Liver (tissue), 9 donors: Measurements from ENCODE around the gene ARHGAP32. TPM values are rescaled to one million over a fixed set of nuclear protein-coding genes. Genes with fewer than 3 reads are reported as not detected.

Experiments
- DNase-seq: peaks from one replicate; pipeline ENCODE4 v3.0.0-alpha.2; 2017; ENCODE audit warnings: low spot score
- H3K27ac ChIP-seq, 2 donors: one replicate each; pipeline ENCODE4 v1.7.0; 2013; ENCODE audit warnings: inconsistent platforms in 2 of 2, low read length in 2 of 2, control low read depth in 1 of 2, low read depth in 1 of 2, mild to moderate bottlenecking in 1 of 2
- H3K27me3 ChIP-seq, 4 donors: one replicate each; pipeline versions ENCODE4 v1.6.1 to v1.7.0; 2013; ENCODE audit warnings: low read length in 3 of 4, inconsistent platforms in 1 of 4, mild to moderate bottlenecking in 1 of 4, moderate library complexity in 1 of 4; ENCODE audit not compliant: control insufficient read depth in 4 of 4, insufficient read depth in 4 of 4
- H3K36me3 ChIP-seq, 4 donors: one replicate each; pipeline versions ENCODE4 v1.6.1 to v1.7.0; 2013; ENCODE audit warnings: low read length in 3 of 4, mild to moderate bottlenecking in 3 of 4, low read depth in 1 of 4, moderate library complexity in 1 of 4; ENCODE audit not compliant: control insufficient read depth in 4 of 4, insufficient read depth in 3 of 4
- H3K4me1 ChIP-seq, 4 donors: one replicate each; pipeline versions ENCODE4 v1.6.1 to v1.7.0; 2013; ENCODE audit warnings: low read length in 3 of 4, mild to moderate bottlenecking in 3 of 4, moderate library complexity in 1 of 4; ENCODE audit not compliant: control insufficient read depth in 4 of 4, insufficient read depth in 4 of 4
- H3K4me3 ChIP-seq, 3 donors: one replicate each; pipeline versions ENCODE4 v1.6.1 to v1.7.0; 2013; ENCODE audit warnings: low read length in 3 of 3, control low read depth in 1 of 3, low read depth in 1 of 3, mild to moderate bottlenecking in 1 of 3
- H3K9ac ChIP-seq, 2 donors: one replicate each; pipeline ENCODE4 v1.7.0; 2013; ENCODE audit warnings: low read length in 2 of 2, mild to moderate bottlenecking in 2 of 2, moderate library complexity in 2 of 2, control low read depth in 1 of 2, low read depth in 1 of 2
- H3K9me3 ChIP-seq, 4 donors: one replicate each; pipeline versions ENCODE4 v1.6.1 to v1.7.0; 2013; ENCODE audit warnings: low read length in 3 of 4; ENCODE audit not compliant: control insufficient read depth in 4 of 4
- CTCF ChIP-seq: fragments of 150-350 bp; IDR thresholded peaks from 2 replicates; pipeline ENCODE4 v1.5.1; 2017; ENCODE audit warnings: improper control_type of control experiment, low read depth, low read length; ENCODE audit not compliant: missing input control
- GABPA ChIP-seq, 2 donors: IDR thresholded peaks in 1 of 2; conservative IDR thresholded peaks in 1 of 2; 2 replicates each; pipeline ENCODE4 v1.6.1; 2016; ENCODE audit warnings: antibody characterized with exemption in 2 of 2, mild to moderate bottlenecking in 1 of 2, moderate library complexity in 1 of 2
- HNF4A ChIP-seq, 2 donors: conservative IDR thresholded peaks; 2 replicates each; pipeline ENCODE4 v1.6.1; 2016; ENCODE audit warnings: antibody characterized with exemption in 2 of 2, mild to moderate bottlenecking in 2 of 2
- HNF4G ChIP-seq: IDR thresholded peaks from 2 replicates; pipeline ENCODE4 v1.6.1; 2016; ENCODE audit warnings: antibody characterized with exemption
- JUND ChIP-seq, 2 donors: IDR thresholded peaks; 2 replicates each; pipeline ENCODE4 v1.6.1; 2016; ENCODE audit warnings: antibody characterized with exemption in 2 of 2
- MAX ChIP-seq: IDR thresholded peaks from 2 replicates; pipeline ENCODE4 v1.6.1; 2016; ENCODE audit warnings: antibody characterized with exemption
- RAD21 ChIP-seq, 2 donors: IDR thresholded peaks; 2 replicates each; pipeline ENCODE4 v1.6.1; 2016; ENCODE audit warnings: antibody characterized with exemption in 2 of 2, mild to moderate bottlenecking in 2 of 2
- RXRA ChIP-seq, 2 donors: IDR thresholded peaks; 2 replicates each; pipeline ENCODE4 v1.6.1; 2017 to 2018; ENCODE audit warnings: antibody characterized with exemption in 2 of 2, mild to moderate bottlenecking in 1 of 2
- YY1 ChIP-seq: IDR thresholded peaks from 2 replicates; pipeline ENCODE4 v1.6.1; 2016; ENCODE audit warnings: antibody characterized with exemption, mild to moderate bottlenecking
- ZBTB33 ChIP-seq: IDR thresholded peaks from 2 replicates; pipeline ENCODE4 v1.6.1; 2016; ENCODE audit warnings: antibody characterized with exemption
- whole genome bisulfite sequencing: extraction: QIAGEN DNeasy Blood & Tissue Kit; methylation state at CpG from one replicate; pipeline ENCODE4 v1.1.7; 2013; 5-methylcytosine and 5-hydroxymethylcytosine counted together
- polyA plus RNA-seq, 2 donors: library from polyadenylated mRNA; stranded (reverse) in 1 of 2; unstranded in 1 of 2; fragments of 200-250 nt in 1 of 2; fragments of >200 nt in 1 of 2; fragmentation: Nextera tagmentation in 1 of 2; extraction: Ambion mirVana in 1 of 2; gene quantifications; one replicate each; pipeline versions ENCODE4 v1.2.1 to v1.2.3, GENCODE V29; 2013 to 2015
- total RNA-seq, 2 donors: library from RNA; depleted of rRNA; stranded (reverse); fragments of >200 nt; gene quantifications; one replicate each; pipeline ENCODE4 v1.2.3, GENCODE V29; 2014
- donor health status: healthy.
- donor health status: healthy.
- donor health status: healthy.
- donor health status: healthy.
- donor health status: healthy.

Gene ARHGAP32
- total and polyA plus RNA-seq, 4 donors = 1.8 to 13.1 (median 2.6) TPM

- no peak for DNase-seq
- TF ChIP-seq MAX = no peak
- TF ChIP-seq CTCF = peak; percentile 88
- peak; percentile 99 to 100 for TF ChIP-seq RAD21 (IDR thresholded peaks at IDR 0.05)
- no peak overlapping the region for H3K9ac ChIP-seq
- H3K36me3 ChIP-seq = peaks cover 0 to 4% (median 2%) of the 10 kb centered on the region in 4 donors
- no peak overlapping the region for H3K4me3 ChIP-seq
- H3K27ac ChIP-seq = no peak overlapping the region
- no peaks in the 10 kb centered on the region for H3K27me3 ChIP-seq
- peaks cover 0 to 11% (median 0%) of the 10 kb centered on the region in 4 donors for H3K4me1 ChIP-seq
- 27% methylated on average over 6 of the region's 6 CpGs for WGBS
- H3K9me3 ChIP-seq = no peaks in the 10 kb centered on the region
Measured at GRCh38 chr11:129117595-129118350, 74.4 kb downstream of the ARHGAP32 start.

GRCh38 chr11:129115652-129116586 lies 76.2 kb downstream of the ARHGAP32 start:
- Histone ChIP-seq H3K36me3 (peaks cover 0 to 4% (median 2%) of the 10 kb centered on the region in 4 donors), H3K9me3 (no peaks in the 10 kb centered on the region), H3K9ac (no peak overlapping the region), H3K27me3 (no peaks in the 10 kb centered on the region), H3K4me3 (no peak overlapping the region), H3K27ac (no peak overlapping the region), H3K4me1 (peaks cover 0 to 7% (median 0%) of the 10 kb centered on the region in 4 donors)
- WGBS = 37% methylated on average over 2 of the region's 2 CpGs
- peak in 1 of 2 donors; percentile 3 for TF ChIP-seq HNF4A (conservative IDR thresholded peaks at IDR 0.05)
- no peak for TF ChIP-seq YY1
- TF ChIP-seq RXRA (IDR thresholded peaks at IDR 0.05) = peak; percentile 10 to 35
- DNase-seq = no peak

GRCh38 chr11:129109701-129110100 lies 82.4 kb downstream of the ARHGAP32 start:
- Histone ChIP-seq H3K9me3 (peaks cover 0 to 9% (median under 1%) of the 10 kb centered on the region in 4 donors), H3K4me3 (no peak overlapping the region), H3K27me3 (no peaks in the 10 kb centered on the region), H3K27ac (no peak overlapping the region), H3K9ac (no peak overlapping the region), H3K4me1 (no peaks in the 10 kb centered on the region), H3K36me3 (peaks cover 0 to 4% (median 0%) of the 10 kb centered on the region in 4 donors)
- no peak for DNase-seq
- WGBS = 92% methylated on average over 1 of the region's 1 CpG
- TF ChIP-seq JUND (IDR thresholded peaks at IDR 0.05) (no peak), GABPA (IDR thresholded peaks at IDR 0.05 in 1 of 2, conservative IDR thresholded peaks at IDR 0.05 in 1 of 2) (no peak), HNF4G (no peak), ZBTB33 (no peak), RXRA (IDR thresholded peaks at IDR 0.05) (no peak)
